Measurements from ENCODE around the gene HNF4A. TPM values are rescaled to one million over a fixed set of nuclear protein-coding genes. Genes with fewer than 3 reads are reported as not detected.

Gene HNF4A
- total and polyA plus RNA-seq, 2 of the 13 experiments (the other 11 are each of a cell fraction or from before 2014, with no cell fraction given): 80.9 to 169 TPM

DNA sequence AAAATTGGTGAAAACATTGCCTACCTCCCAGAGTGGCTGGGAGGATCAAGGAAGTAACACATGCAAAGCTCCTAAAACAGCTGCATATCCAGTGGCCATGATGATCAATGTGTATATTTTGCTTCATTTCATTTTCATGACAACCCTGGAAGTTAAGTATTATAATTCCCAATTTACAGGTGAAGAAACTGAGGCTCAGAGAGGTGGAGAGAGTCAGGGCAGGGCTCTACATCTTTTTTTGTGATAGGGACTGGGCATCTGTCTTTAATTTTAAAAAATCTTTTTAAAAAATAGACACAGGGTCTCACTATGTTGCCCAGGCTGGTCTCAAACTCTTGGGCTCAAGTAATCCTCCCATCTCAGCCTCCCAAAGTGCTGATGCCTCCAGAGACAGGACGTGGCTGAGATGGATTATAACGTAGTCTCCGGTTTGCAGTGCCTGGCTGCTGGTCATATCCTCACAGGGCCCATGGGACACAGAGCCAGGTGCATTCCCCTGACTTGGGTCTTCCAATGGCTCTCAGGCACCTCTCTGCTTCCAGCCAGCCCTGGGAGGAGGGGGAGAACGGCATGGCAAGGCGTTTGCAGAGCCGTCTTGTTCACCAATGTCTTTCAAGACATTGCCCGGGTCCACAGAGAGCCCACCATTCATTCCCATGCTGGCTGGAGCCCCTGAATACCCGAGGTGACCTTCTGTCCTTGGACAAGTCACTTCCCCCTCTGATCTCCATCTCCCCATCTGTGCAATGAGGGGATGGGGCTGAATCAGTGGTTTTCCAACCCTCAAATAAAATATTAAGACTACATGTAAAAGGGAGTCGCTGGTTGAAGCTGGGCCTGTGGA is 38.3 kb downstream of the HNF4A start (continued):
- TF ChIP-seq AKAP8 (CRISPR knock-in tag; IDR thresholded peaks at IDR 0.05) (no peak), SRSF9 (IDR thresholded peaks at IDR 0.05; ENCODE audit: borderline replicate concordance, insufficient read depth, low read depth, low read length, poor library complexity, severe bottlenecking) (no peak), MATR3 (CRISPR knock-in tag; IDR thresholded peaks at IDR 0.05) (no peak), ZNF207 (IDR thresholded peaks at IDR 0.05; ENCODE audit: borderline replicate concordance) (no peak), HOXA7 (CRISPR knock-in tag; IDR thresholded peaks at IDR 0.05) (no peak), FLYWCH1 (CRISPR knock-in tag; IDR thresholded peaks at IDR 0.05) (no peak), ZNF7 (CRISPR knock-in tag; IDR thresholded peaks at IDR 0.05) (no peak), ZNF484 (CRISPR knock-in tag; IDR thresholded peaks at IDR 0.05; ENCODE audit: borderline replicate concordance, low read depth) (no peak), GABPA (IDR thresholded peaks at IDR 0.05; ENCODE audit: low read depth, low read length) (no peak), GABPA (CRISPR knock-in tag; IDR thresholded peaks at IDR 0.05; ENCODE audit: low read depth) (no peak), CREB1 (IDR thresholded peaks at IDR 0.05) (no peak), CREB1 (CRISPR knock-in tag; IDR thresholded peaks at IDR 0.05) (no peak), HDAC1 (CRISPR knock-in tag; IDR thresholded peaks at IDR 0.05) (no peak), ZNF34 (CRISPR knock-in tag; IDR thresholded peaks at IDR 0.05; ENCODE audit: borderline replicate concordance) (peak; percentile 72), SMARCE1 (IDR thresholded peaks at IDR 0.05; ENCODE audit: borderline replicate concordance) (no peak), REPIN1 (CRISPR knock-in tag; IDR thresholded peaks at IDR 0.05; ENCODE audit: borderline replicate concordance, low read depth) (no peak; the same call in 1 of the 2 replicates), ZNF737 (CRISPR knock-in tag; IDR thresholded peaks at IDR 0.05; ENCODE audit: borderline replicate concordance) (no peak), NBN (conservative IDR thresholded peaks at IDR 0.05) (no peak), ASH2L (IDR thresholded peaks at IDR 0.05; ENCODE audit: insufficient read length, low read depth, low read length) (no peak), ZFP36 (IDR thresholded peaks at IDR 0.05; ENCODE audit: borderline replicate concordance, low read depth, low read length, partially characterized antibody) (no peak), ZNF383 (CRISPR knock-in tag; IDR thresholded peaks at IDR 0.05; ENCODE audit: borderline replicate concordance) (no peak), ZSCAN30 (CRISPR knock-in tag; IDR thresholded peaks at IDR 0.05) (no peak)
- TF ChIP-seq, protein P1, sequence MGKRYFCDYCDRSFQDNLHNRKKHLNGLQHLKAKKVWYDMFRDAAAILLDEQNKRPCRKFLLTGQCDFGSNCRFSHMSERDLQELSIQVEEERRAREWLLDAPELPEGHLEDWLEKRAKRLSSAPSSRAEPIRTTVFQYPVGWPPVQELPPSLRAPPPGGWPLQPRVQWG (CRISPR knock-in tag; IDR thresholded peaks at IDR 0.05; ENCODE audit: borderline replicate concordance, low read depth): no peak
- TF ChIP-seq, protein P2, sequence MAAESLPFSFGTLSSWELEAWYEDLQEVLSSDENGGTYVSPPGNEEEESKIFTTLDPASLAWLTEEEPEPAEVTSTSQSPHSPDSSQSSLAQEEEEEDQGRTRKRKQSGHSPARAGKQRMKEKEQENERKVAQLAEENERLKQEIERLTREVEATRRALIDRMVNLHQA (CRISPR knock-in tag; IDR thresholded peaks at IDR 0.05): no peak
- TF ChIP-seq, protein P3, sequence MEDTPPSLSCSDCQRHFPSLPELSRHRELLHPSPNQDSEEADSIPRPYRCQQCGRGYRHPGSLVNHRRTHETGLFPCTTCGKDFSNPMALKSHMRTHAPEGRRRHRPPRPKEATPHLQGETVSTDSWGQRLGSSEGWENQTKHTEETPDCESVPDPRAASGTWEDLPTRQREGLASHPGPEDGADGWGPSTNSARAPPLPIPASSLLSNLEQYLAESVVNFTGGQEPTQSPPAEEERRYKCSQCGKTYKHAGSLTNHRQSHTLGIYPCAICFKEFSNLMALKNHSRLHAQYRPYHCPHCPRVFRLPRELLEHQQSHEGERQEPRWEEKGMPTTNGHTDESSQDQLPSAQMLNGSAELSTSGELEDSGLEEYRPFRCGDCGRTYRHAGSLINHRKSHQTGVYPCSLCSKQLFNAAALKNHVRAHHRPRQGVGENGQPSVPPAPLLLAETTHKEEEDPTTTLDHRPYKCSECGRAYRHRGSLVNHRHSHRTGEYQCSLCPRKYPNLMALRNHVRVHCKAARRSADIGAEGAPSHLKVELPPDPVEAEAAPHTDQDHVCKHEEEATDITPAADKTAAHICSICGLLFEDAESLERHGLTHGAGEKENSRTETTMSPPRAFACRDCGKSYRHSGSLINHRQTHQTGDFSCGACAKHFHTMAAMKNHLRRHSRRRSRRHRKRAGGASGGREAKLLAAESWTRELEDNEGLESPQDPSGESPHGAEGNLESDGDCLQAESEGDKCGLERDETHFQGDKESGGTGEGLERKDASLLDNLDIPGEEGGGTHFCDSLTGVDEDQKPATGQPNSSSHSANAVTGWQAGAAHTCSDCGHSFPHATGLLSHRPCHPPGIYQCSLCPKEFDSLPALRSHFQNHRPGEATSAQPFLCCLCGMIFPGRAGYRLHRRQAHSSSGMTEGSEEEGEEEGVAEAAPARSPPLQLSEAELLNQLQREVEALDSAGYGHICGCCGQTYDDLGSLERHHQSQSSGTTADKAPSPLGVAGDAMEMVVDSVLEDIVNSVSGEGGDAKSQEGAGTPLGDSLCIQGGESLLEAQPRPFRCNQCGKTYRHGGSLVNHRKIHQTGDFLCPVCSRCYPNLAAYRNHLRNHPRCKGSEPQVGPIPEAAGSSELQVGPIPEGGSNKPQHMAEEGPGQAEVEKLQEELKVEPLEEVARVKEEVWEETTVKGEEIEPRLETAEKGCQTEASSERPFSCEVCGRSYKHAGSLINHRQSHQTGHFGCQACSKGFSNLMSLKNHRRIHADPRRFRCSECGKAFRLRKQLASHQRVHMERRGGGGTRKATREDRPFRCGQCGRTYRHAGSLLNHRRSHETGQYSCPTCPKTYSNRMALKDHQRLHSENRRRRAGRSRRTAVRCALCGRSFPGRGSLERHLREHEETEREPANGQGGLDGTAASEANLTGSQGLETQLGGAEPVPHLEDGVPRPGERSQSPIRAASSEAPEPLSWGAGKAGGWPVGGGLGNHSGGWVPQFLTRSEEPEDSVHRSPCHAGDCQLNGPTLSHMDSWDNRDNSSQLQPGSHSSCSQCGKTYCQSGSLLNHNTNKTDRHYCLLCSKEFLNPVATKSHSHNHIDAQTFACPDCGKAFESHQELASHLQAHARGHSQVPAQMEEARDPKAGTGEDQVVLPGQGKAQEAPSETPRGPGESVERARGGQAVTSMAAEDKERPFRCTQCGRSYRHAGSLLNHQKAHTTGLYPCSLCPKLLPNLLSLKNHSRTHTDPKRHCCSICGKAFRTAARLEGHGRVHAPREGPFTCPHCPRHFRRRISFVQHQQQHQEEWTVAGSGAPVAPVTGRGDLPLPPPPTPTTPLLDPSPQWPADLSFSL (CRISPR knock-in tag; IDR thresholded peaks at IDR 0.05): peak; percentile 71; the same call in 1 of the 2 replicates
